HepG2 (cell line): Measurements from ENCODE around the gene GPBAR1. TPM values are rescaled to one million over a fixed set of nuclear protein-coding genes. Genes with fewer than 3 reads are reported as not detected.

Source experiments
- CTCF ChIP-seq: sonication (generic); formaldehyde crosslinking; IDR thresholded peaks from 2 replicates; pipeline ENCODE4 v1.5.0; 2020; ENCODE audit warnings: mild to moderate bottlenecking, missing genetic modification reagents, moderate library complexity
- ESRRA ChIP-seq: sonication (generic); formaldehyde crosslinking; IDR thresholded peaks from 2 replicates; pipeline ENCODE4 v1.5.1; 2020; ENCODE audit warnings: mild to moderate bottlenecking, low read depth, missing genetic modification reagents
- HOXA5 ChIP-seq: sonication (generic); formaldehyde crosslinking; IDR thresholded peaks from 2 replicates; pipeline ENCODE4 v1.4.0; 2020; ENCODE audit warnings: missing genetic modification reagents
- RARG ChIP-seq: sonication (generic); formaldehyde crosslinking; IDR thresholded peaks from 2 replicates; pipeline ENCODE4 v1.4.0; 2020; ENCODE audit warnings: low read depth, mild to moderate bottlenecking, missing genetic modification reagents
- RFXANK ChIP-seq: IDR thresholded peaks from 2 replicates; pipeline ENCODE4 v1.6.1; 2016
- SATB2 ChIP-seq: sonication (generic); formaldehyde crosslinking; IDR thresholded peaks from 2 replicates; pipeline ENCODE4 v1.5.0; 2020; ENCODE audit warnings: missing genetic modification reagents
- ZNF484 ChIP-seq: sonication (generic); formaldehyde crosslinking; IDR thresholded peaks from 2 replicates; pipeline ENCODE4 v1.5.1; 2020; ENCODE audit warnings: mild to moderate bottlenecking, low read depth, missing genetic modification reagents, borderline replicate concordance
- ZNF569 ChIP-seq: sonication (generic); formaldehyde crosslinking; IDR thresholded peaks from 2 replicates; pipeline ENCODE4 v1.5.0; 2020; ENCODE audit warnings: mild to moderate bottlenecking, missing genetic modification reagents, moderate library complexity, borderline replicate concordance
- ZNF784 ChIP-seq: sonication (generic); formaldehyde crosslinking; IDR thresholded peaks from 2 replicates; pipeline ENCODE4 v1.5.1; 2020; ENCODE audit warnings: missing genetic modification reagents, mild to moderate bottlenecking, borderline replicate concordance
- polyA plus RNA-seq, 8 experiments: library from polyadenylated mRNA; depleted of rRNA in 3 of 8; stranded (reverse) in 7 of 8; unstranded in 1 of 8; fragments of >200 nt; fragmentation: Illumina TruSeq in 4 of 8; extraction: Trizol in 4 of 8; gene quantifications; 2 replicates each; pipeline versions ENCODE4 v1.2.1 to v1.2.3, GENCODE V29; 2011 to 2016; ENCODE audit warnings: low read depth in 4 of 8, missing spikeins in 1 of 8, mixed read lengths in 1 of 8; ENCODE audit not compliant: insufficient read depth in 1 of 8
- total RNA-seq, 5 experiments: library from RNA; depleted of rRNA; stranded (reverse); fragments of >200 nt; fragmentation: Illumina TruSeq; extraction: Trizol; gene quantifications; 2 replicates each; pipeline ENCODE4 v1.2.3, GENCODE V29; 2016; ENCODE audit warnings: low read depth in 1 of 5
- TF ChIP-seq, protein P1 (sequence below): sonication (generic); formaldehyde crosslinking; IDR thresholded peaks from 2 replicates; pipeline ENCODE4 v1.5.0; 2020; ENCODE audit warnings: mild to moderate bottlenecking, missing genetic modification reagents
- TF ChIP-seq, protein P2 (sequence below): sonication (generic); formaldehyde crosslinking; IDR thresholded peaks from 2 replicates; pipeline ENCODE4 v1.5.1; 2020; ENCODE audit warnings: mild to moderate bottlenecking, missing genetic modification reagents, moderate library complexity
- TF ChIP-seq, protein P3 (sequence below): sonication (generic); formaldehyde crosslinking; IDR thresholded peaks from 2 replicates; pipeline ENCODE4 v1.9.0; 2021; ENCODE audit warnings: missing genetic modification reagents, borderline replicate concordance

Gene GPBAR1
- total and polyA plus RNA-seq, 2 of the 13 experiments (the other 11 are each of a cell fraction or from before 2014, with no cell fraction given): 0.05 to 0.09 TPM

- TF ChIP-seq, protein P1, sequence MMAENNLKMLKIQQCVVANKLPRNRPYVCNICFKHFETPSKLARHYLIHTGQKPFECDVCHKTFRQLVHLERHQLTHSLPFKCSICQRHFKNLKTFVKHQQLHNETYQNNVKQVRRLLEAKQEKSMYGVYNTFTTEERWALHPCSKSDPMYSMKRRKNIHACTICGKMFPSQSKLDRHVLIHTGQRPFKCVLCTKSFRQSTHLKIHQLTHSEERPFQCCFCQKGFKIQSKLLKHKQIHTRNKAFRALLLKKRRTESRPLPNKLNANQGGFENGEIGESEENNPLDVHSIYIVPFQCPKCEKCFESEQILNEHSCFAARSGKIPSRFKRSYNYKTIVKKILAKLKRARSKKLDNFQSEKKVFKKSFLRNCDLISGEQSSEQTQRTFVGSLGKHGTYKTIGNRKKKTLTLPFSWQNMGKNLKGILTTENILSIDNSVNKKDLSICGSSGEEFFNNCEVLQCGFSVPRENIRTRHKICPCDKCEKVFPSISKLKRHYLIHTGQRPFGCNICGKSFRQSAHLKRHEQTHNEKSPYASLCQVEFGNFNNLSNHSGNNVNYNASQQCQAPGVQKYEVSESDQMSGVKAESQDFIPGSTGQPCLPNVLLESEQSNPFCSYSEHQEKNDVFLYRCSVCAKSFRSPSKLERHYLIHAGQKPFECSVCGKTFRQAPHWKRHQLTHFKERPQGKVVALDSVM (CRISPR knock-in tag): peak; percentile 71
- TF ChIP-seq ZNF569 (CRISPR knock-in tag) (peak; percentile 63; the same call in 1 of the 2 replicates), HOXA5 (CRISPR knock-in tag) (0 out of 2 replicates have a peak, but pooled peaks have one; percentile 30), SATB2 (CRISPR knock-in tag) (no peak), ZNF484 (CRISPR knock-in tag) (no peak), RFXANK (CRISPR knock-in tag) (0 out of 2 replicates have a peak, but pooled peaks have one; percentile 17), RARG (CRISPR knock-in tag) (no peak), CTCF (CRISPR knock-in tag) (0 out of 2 replicates have a peak, but pooled peaks have one; percentile 1), ESRRA (CRISPR knock-in tag) (peak; percentile 59; the same call in 1 of the 2 replicates), ZNF784 (CRISPR knock-in tag) (0 out of 2 replicates have a peak, but pooled peaks have one; percentile 67)
- TF ChIP-seq, protein P2, sequence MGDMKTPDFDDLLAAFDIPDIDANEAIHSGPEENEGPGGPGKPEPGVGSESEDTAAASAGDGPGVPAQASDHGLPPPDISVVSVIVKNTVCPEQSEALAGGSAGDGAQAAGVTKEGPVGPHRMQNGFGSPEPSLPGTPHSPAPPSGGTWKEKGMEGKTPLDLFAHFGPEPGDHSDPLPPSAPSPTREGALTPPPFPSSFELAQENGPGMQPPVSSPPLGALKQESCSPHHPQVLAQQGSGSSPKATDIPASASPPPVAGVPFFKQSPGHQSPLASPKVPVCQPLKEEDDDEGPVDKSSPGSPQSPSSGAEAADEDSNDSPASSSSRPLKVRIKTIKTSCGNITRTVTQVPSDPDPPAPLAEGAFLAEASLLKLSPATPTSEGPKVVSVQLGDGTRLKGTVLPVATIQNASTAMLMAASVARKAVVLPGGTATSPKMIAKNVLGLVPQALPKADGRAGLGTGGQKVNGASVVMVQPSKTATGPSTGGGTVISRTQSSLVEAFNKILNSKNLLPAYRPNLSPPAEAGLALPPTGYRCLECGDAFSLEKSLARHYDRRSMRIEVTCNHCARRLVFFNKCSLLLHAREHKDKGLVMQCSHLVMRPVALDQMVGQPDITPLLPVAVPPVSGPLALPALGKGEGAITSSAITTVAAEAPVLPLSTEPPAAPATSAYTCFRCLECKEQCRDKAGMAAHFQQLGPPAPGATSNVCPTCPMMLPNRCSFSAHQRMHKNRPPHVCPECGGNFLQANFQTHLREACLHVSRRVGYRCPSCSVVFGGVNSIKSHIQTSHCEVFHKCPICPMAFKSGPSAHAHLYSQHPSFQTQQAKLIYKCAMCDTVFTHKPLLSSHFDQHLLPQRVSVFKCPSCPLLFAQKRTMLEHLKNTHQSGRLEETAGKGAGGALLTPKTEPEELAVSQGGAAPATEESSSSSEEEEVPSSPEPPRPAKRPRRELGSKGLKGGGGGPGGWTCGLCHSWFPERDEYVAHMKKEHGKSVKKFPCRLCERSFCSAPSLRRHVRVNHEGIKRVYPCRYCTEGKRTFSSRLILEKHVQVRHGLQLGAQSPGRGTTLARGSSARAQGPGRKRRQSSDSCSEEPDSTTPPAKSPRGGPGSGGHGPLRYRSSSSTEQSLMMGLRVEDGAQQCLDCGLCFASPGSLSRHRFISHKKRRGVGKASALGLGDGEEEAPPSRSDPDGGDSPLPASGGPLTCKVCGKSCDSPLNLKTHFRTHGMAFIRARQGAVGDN: peak; percentile 20
- TF ChIP-seq, protein P3, sequence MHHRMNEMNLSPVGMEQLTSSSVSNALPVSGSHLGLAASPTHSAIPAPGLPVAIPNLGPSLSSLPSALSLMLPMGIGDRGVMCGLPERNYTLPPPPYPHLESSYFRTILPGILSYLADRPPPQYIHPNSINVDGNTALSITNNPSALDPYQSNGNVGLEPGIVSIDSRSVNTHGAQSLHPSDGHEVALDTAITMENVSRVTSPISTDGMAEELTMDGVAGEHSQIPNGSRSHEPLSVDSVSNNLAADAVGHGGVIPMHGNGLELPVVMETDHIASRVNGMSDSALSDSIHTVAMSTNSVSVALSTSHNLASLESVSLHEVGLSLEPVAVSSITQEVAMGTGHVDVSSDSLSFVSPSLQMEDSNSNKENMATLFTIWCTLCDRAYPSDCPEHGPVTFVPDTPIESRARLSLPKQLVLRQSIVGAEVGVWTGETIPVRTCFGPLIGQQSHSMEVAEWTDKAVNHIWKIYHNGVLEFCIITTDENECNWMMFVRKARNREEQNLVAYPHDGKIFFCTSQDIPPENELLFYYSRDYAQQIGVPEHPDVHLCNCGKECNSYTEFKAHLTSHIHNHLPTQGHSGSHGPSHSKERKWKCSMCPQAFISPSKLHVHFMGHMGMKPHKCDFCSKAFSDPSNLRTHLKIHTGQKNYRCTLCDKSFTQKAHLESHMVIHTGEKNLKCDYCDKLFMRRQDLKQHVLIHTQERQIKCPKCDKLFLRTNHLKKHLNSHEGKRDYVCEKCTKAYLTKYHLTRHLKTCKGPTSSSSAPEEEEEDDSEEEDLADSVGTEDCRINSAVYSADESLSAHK (CRISPR knock-in tag): no peak
These were observed 29.0 kb downstream of the GPBAR1 start (continued) for GRCh38 chr2:218289639-218290315.
